HEK293 (cell line): ENCODE data around the gene NSUN6.

ENCODE experiments used
- CTCF ChIA-PET: fragments of 350-600 bp; formaldehyde crosslinking; extraction: SDS; loops from one replicate; lab custom pipeline; 2021; ENCODE audit warnings: antibody characterized with exemption; lab: Yijun Ruan, JAX
- POLR2A ChIA-PET: fragments of 300-600 bp; formaldehyde crosslinking; extraction: SDS; loops from one replicate; lab custom pipeline; 2020; ENCODE audit warnings: antibody characterized with exemption, inconsistent platforms; lab: Yijun Ruan, JAX
- H3K27ac ChIP-seq: fragments of 200-500 bp; sonication (Bioruptor generic); 2 replicates; pipeline ENCODE4 v1.5.1; 2014; ENCODE audit warnings: low read depth, low read length, control low read depth, inconsistent platforms; ENCODE audit errors: extremely low read depth
- H3K36me3 ChIP-seq, 2 experiments: fragments of 200-500 bp in 1 of 2; sonication (Bioruptor generic) in 1 of 2; 1 replicate in 1 of 2; 2 replicates in 1 of 2; pipeline ENCODE4 v1.5.1; 2014 to 2017; ENCODE audit warnings: inconsistent platforms in 2 of 2, low read length in 2 of 2; ENCODE audit not compliant: control insufficient read depth in 2 of 2, insufficient read depth in 1 of 2
- H3K4me1 ChIP-seq: fragments of 200-500 bp; sonication (Bioruptor generic); 2 replicates; pipeline ENCODE4 v1.5.1; 2014; ENCODE audit warnings: mild to moderate bottlenecking, low read length, inconsistent platforms; ENCODE audit not compliant: control insufficient read depth, insufficient read depth
- H3K4me3 ChIP-seq: 2 replicates; pipeline ENCODE4 v1.5.1; 2011; ENCODE audit warnings: low read depth, mild to moderate bottlenecking, control low read depth, low read length, moderate library complexity
- H3K9me3 ChIP-seq: fragments of 200-500 bp; sonication (Bioruptor generic); 2 replicates; pipeline ENCODE4 v1.5.1; 2014; ENCODE audit warnings: low read depth, low read length, inconsistent platforms; ENCODE audit not compliant: control insufficient read depth, insufficient read depth
- PRDM1 ChIP-seq: fragments of 450-650 bp; formaldehyde crosslinking; IDR thresholded peaks from 2 replicates; pipeline ENCODE4; 2016; ENCODE audit warnings: missing biosample characterization, missing genetic modification characterization
- PRDM10 ChIP-seq: fragments of 450-650 bp; formaldehyde crosslinking; IDR thresholded peaks from 2 replicates; pipeline ENCODE4 v1.5.1; 2016; ENCODE audit warnings: missing biosample characterization, missing genetic modification characterization
- ZBTB1 ChIP-seq: fragments of 450-650 bp; formaldehyde crosslinking; IDR thresholded peaks from 2 replicates; pipeline ENCODE4 v1.5.1; 2016; ENCODE audit warnings: missing biosample characterization, missing genetic modification characterization
- ZEB2 ChIP-seq: fragments of 450-650 bp; formaldehyde crosslinking; IDR thresholded peaks from 2 replicates; pipeline ENCODE4 v1.5.1; 2016; ENCODE audit warnings: missing biosample characterization, missing genetic modification characterization
- ZFP37 ChIP-seq: fragments of 450-650 bp; formaldehyde crosslinking; IDR thresholded peaks from 2 replicates; pipeline ENCODE4 v1.5.1; 2016; ENCODE audit warnings: missing biosample characterization, missing genetic modification characterization
- ZNF221 ChIP-seq: fragments of 450-650 bp; formaldehyde crosslinking; IDR thresholded peaks from 2 replicates; pipeline ENCODE4 v1.5.1; 2017; ENCODE audit warnings: missing biosample characterization, missing genetic modification characterization, borderline replicate concordance
- ZNF366 ChIP-seq: fragments of 450-650 bp; formaldehyde crosslinking; conservative IDR thresholded peaks from 2 replicates; pipeline ENCODE4 v1.5.1; 2016; ENCODE audit warnings: missing biosample characterization, missing genetic modification characterization
- ZNF600 ChIP-seq: fragments of 450-650 bp; formaldehyde crosslinking; IDR thresholded peaks from 2 replicates; pipeline ENCODE4 v1.5.1; 2016; ENCODE audit warnings: missing biosample characterization, missing genetic modification characterization
- TF ChIP-seq, protein P1 (sequence below): fragments of 450-650 bp; formaldehyde crosslinking; IDR thresholded peaks from 2 replicates; pipeline ENCODE4 v1.5.1; 2016; ENCODE audit warnings: missing biosample characterization, missing genetic modification characterization, borderline replicate concordance
- TF ChIP-seq, protein P2 (sequence below): fragments of 450-650 bp; IDR thresholded peaks from 2 replicates; pipeline ENCODE4 v1.5.1; 2018; ENCODE audit warnings: missing biosample characterization, missing genetic modification characterization

NSUN6 gene

GRCh38 chr10:18567343-18567856 is 84.0 kb downstream of the NSUN6 start:
- Histone ChIP-seq H3K4me1 (no peaks in the 10 kb centered on the region), H3K27ac (no peak overlapping the region), H3K4me3 (no peak overlapping the region), H3K36me3 (no peaks in the 10 kb centered on the region; a peak in 1 of 3 replicates), H3K9me3 (no peaks in the 10 kb centered on the region)
- ChIA-PET POLR2A (no interaction called here), CTCF (no interaction called here)
- TF ChIP-seq ZNF600 (peak; percentile 56), ZEB2 (tag by site-specific recombination) (no peak), ZNF366 (tag by site-specific recombination) (0 out of 2 replicates have a peak, but pooled peaks have one; percentile 17)

DNA sequence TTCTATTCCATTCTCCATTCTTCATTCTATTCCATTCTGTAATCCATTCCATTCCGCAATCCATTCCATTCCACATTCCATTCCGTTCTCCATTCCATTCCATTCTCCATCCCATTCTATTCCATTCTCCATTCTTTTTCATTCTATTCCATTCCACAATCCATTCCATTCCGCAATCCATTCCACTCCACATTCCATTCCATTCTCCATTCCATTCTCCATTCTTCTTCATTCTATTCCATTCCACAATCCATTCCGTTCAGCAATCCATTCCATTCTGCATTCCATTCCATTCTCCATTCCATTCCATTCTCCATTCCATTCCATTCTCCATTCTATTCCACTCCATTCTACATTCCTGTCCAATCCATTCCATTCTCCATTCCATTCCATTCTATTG is 85.2 kb downstream of the NSUN6 start:
- H3K4me3 ChIP-seq = no peak overlapping the region
- ChIA-PET POLR2A (no interaction called here), CTCF (no interaction called here)
- H3K36me3 ChIP-seq = no peaks in the 10 kb centered on the region; a peak in 1 of 3 replicates
- TF ChIP-seq, protein P1, sequence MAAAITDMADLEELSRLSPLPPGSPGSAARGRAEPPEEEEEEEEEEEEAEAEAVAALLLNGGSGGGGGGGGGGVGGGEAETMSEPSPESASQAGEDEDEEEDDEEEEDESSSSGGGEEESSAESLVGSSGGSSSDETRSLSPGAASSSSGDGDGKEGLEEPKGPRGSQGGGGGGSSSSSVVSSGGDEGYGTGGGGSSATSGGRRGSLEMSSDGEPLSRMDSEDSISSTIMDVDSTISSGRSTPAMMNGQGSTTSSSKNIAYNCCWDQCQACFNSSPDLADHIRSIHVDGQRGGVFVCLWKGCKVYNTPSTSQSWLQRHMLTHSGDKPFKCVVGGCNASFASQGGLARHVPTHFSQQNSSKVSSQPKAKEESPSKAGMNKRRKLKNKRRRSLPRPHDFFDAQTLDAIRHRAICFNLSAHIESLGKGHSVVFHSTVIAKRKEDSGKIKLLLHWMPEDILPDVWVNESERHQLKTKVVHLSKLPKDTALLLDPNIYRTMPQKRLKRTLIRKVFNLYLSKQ (tag by site-specific recombination) = no peak
- TF ChIP-seq, protein P2, sequence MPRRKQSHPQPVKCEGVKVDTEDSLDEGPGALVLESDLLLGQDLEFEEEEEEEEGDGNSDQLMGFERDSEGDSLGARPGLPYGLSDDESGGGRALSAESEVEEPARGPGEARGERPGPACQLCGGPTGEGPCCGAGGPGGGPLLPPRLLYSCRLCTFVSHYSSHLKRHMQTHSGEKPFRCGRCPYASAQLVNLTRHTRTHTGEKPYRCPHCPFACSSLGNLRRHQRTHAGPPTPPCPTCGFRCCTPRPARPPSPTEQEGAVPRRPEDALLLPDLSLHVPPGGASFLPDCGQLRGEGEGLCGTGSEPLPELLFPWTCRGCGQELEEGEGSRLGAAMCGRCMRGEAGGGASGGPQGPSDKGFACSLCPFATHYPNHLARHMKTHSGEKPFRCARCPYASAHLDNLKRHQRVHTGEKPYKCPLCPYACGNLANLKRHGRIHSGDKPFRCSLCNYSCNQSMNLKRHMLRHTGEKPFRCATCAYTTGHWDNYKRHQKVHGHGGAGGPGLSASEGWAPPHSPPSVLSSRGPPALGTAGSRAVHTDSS (tag by site-specific recombination) = no peak
- TF ChIP-seq ZNF221 (tag by site-specific recombination) (no peak), ZBTB1 (tag by site-specific recombination) (no peak), ZFP37 (tag by site-specific recombination) (no peak)
- no peak overlapping the region for H3K27ac ChIP-seq
- no peaks in the 10 kb centered on the region; the same call in 1 of the 2 replicates for H3K9me3 ChIP-seq
- no peaks in the 10 kb centered on the region for H3K4me1 ChIP-seq

GRCh38 chr10:18565006-18565405 is 86.4 kb downstream of the NSUN6 start:
- ChIA-PET CTCF (interaction anchor here (0.5 kb wide), 1 partner anchor 262 kb away, joined by 4 read pairs; no protein-coding TSS in a partner anchor), POLR2A (no interaction called here)
- Histone ChIP-seq H3K4me1 (no peaks in the 10 kb centered on the region), H3K27ac (no peak overlapping the region), H3K9me3 (no peaks in the 10 kb centered on the region; the same call in 1 of the 2 replicates), H3K4me3 (no peak overlapping the region), H3K36me3 (peaks cover under 1 to 4% of the 10 kb centered on the region in 2 experiments; a peak in 2 of 3 replicates)
- TF ChIP-seq PRDM1 (tag by site-specific recombination) = peak; percentile 83
- TF ChIP-seq PRDM10 (tag by site-specific recombination) = no peak
- peak; percentile 92 for TF ChIP-seq ZNF600
